Measurements from ENCODE around the gene SYNJ2.

- no peak for TF ChIP-seq CTCF (IDR thresholded peaks at IDR 0.05)
- TF ChIP-seq USF2 (IDR thresholded peaks at IDR 0.05), result no peak
- TF ChIP-seq KDM1A (IDR thresholded peaks at IDR 0.05; ENCODE audit: low read depth), result no peak
- TF ChIP-seq ESRRA (IDR thresholded peaks at IDR 0.05; ENCODE audit: borderline replicate concordance, low read length), result no peak
Measured at GRCh38 chr6:158118886-158119285, 137.2 kb downstream of the SYNJ2 start.
